WTC11 (cell line): ENCODE measurements around the gene RPL23. TPM values are rescaled to one million over a fixed set of nuclear protein-coding genes. Genes with fewer than 3 reads are reported as not detected.
A peak's percentile ranks its signal among the peaks of the same experiment; 100 is the strongest.

Source experiments
- ARID4B ChIP-seq: sonication (generic); formaldehyde crosslinking; IDR thresholded peaks from 2 replicates; pipeline ENCODE4 v1.8.0; 2023; ENCODE audit warnings: missing genetic modification reagents, mild to moderate bottlenecking, borderline replicate concordance
- CTCF ChIP-seq: fragments of 200-600 bp; IDR thresholded peaks from 2 replicates; pipeline ENCODE4 v1.8.0; 2022; ENCODE audit warnings: antibody characterized with exemption
- E2F4 ChIP-seq: sonication (generic); formaldehyde crosslinking; IDR thresholded peaks from 2 replicates; pipeline ENCODE4 v1.8.1; 2022; ENCODE audit warnings: low read depth, mild to moderate bottlenecking, moderate library complexity, missing genetic modification reagents, borderline replicate concordance
- MAX ChIP-seq: sonication (generic); formaldehyde crosslinking; IDR thresholded peaks from 2 replicates; pipeline ENCODE4 v1.8.0; 2022; ENCODE audit warnings: mild to moderate bottlenecking, missing genetic modification reagents
- NFE2L1 ChIP-seq: sonication (generic); formaldehyde crosslinking; IDR thresholded peaks from 2 replicates; pipeline ENCODE4 v1.8.1; 2023; ENCODE audit warnings: missing genetic modification reagents
- OVOL2 ChIP-seq: fragments of 250-450 bp; sonication (Bioruptor Pico); IDR thresholded peaks from 2 replicates; pipeline ENCODE4 v1.9.0; 2021; ENCODE audit warnings: mild to moderate bottlenecking, borderline replicate concordance
- STAT6 ChIP-seq: sonication (generic); formaldehyde crosslinking; conservative IDR thresholded peaks from 2 replicates; pipeline ENCODE4 v1.8.1; 2023; ENCODE audit warnings: mild to moderate bottlenecking, low read depth, missing genetic modification reagents, moderate library complexity
- ZNF281 ChIP-seq: sonication (generic); formaldehyde crosslinking; IDR thresholded peaks from 2 replicates; pipeline ENCODE4 v1.8.0; 2023; ENCODE audit warnings: mild to moderate bottlenecking, missing genetic modification reagents
- ZNF512 ChIP-seq: sonication (generic); formaldehyde crosslinking; IDR thresholded peaks from 2 replicates; pipeline ENCODE4 v1.8.1; 2022; ENCODE audit warnings: missing genetic modification reagents, borderline replicate concordance
- total RNA-seq: library from RNA; stranded (reverse); gene quantifications from 3 replicates; pipeline ENCODE4 v1.2.3, GENCODE V29; 2021

RPL23 gene
- total RNA-seq, 1 experiment from 2014 or later: 1,832 TPM

- TF ChIP-seq ZNF281 (CRISPR knock-in tag) (0 out of 2 replicates have a peak, but pooled peaks have one; percentile 2), E2F4 (CRISPR knock-in tag) (no peak), MAX (CRISPR knock-in tag) (0 out of 2 replicates have a peak, but pooled peaks have one; percentile 10), NFE2L1 (peak; percentile 54; the same call in 1 of the 2 replicates), OVOL2 (CRISPR knock-in tag) (no peak), ARID4B (CRISPR knock-in tag) (0 out of 2 replicates have a peak, but pooled peaks have one; percentile 18), ZNF512 (CRISPR knock-in tag) (no peak), CTCF (no peak), STAT6 (CRISPR knock-in tag) (no peak)
Observed at GRCh38 chr17:38870259-38871165, 17.0 kb upstream of the RPL23 start (continued).
